Hepatocyte (in vitro differentiated cells): ENCODE results near the gene SGF29. TPM values are rescaled to one million over a fixed set of nuclear protein-coding genes. Genes with fewer than 3 reads are reported as not detected.

Experiments used
- DNase-seq: peaks from one replicate; pipeline ENCODE4 v3.0.0-alpha.2; 2016; ENCODE audit warnings: low spot score
- H2AFZ ChIP-seq: fragments of 200-600 bp; sonication (generic); 2 replicates; pipeline ENCODE4 v1.6.0; 2016; ENCODE audit warnings: antibody characterized with exemption, mild to moderate bottlenecking
- H3K27ac ChIP-seq: fragments of 200-600 bp; sonication (generic); 2 replicates; pipeline ENCODE4 v1.5.1; 2016; ENCODE audit warnings: mild to moderate bottlenecking
- H3K27me3 ChIP-seq: fragments of 200-600 bp; sonication (generic); 2 replicates; pipeline ENCODE4 v1.6.1; 2016
- H3K36me3 ChIP-seq: fragments of 200-600 bp; sonication (generic); replicated peaks from 2 replicates; pipeline ENCODE4 v1.5.1; 2016; ENCODE audit warnings: low read depth; ENCODE audit not compliant: insufficient read depth
- H3K4me1 ChIP-seq: fragments of 200-600 bp; sonication (generic); 2 replicates; pipeline ENCODE4 v1.5.1; 2016; ENCODE audit warnings: mild to moderate bottlenecking, moderate library complexity; ENCODE audit not compliant: insufficient read depth
- H3K4me2 ChIP-seq: fragments of 200-600 bp; sonication (generic); 2 replicates; pipeline ENCODE4 v1.6.0; 2016
- H3K4me3 ChIP-seq: fragments of 200-600 bp; sonication (generic); 2 replicates; pipeline ENCODE4 v1.5.1; 2016; ENCODE audit warnings: mild to moderate bottlenecking
- H3K79me2 ChIP-seq: fragments of 200-600 bp; sonication (generic); 2 replicates; pipeline ENCODE4 v1.6.0; 2017; ENCODE audit warnings: mild to moderate bottlenecking
- H3K9me2 ChIP-seq: fragments of 200-600 bp; sonication (generic); replicated peaks from 2 replicates; pipeline ENCODE4 v1.6.0; 2017; ENCODE audit warnings: mild to moderate bottlenecking; ENCODE audit not compliant: insufficient read depth
- H3K9me3 ChIP-seq: fragments of 200-600 bp; sonication (generic); 2 replicates; pipeline ENCODE4 v1.5.1; 2016; ENCODE audit warnings: low read depth, mild to moderate bottlenecking
- H4K20me1 ChIP-seq: fragments of 200-600 bp; sonication (generic); 2 replicates; pipeline ENCODE4 v1.6.0; 2016; ENCODE audit warnings: mild to moderate bottlenecking; ENCODE audit not compliant: insufficient read depth, poor library complexity, severe bottlenecking
- CTCF ChIP-seq: fragments of 200-600 bp; sonication (generic); IDR thresholded peaks from 2 replicates; pipeline ENCODE4 v1.5.1; 2016; ENCODE audit warnings: antibody characterized with exemption, mild to moderate bottlenecking; ENCODE audit not compliant: poor library complexity
- EZH2 ChIP-seq: fragments of 200-600 bp; sonication (generic); IDR thresholded peaks from 2 replicates; pipeline ENCODE4 v1.6.1; 2016; ENCODE audit warnings: antibody characterized with exemption, mild to moderate bottlenecking, borderline replicate concordance
- EZH2phosphoT487 ChIP-seq: fragments of 200-600 bp; sonication (generic); IDR thresholded peaks from one replicate; pipeline ENCODE4 v1.6.1; 2018; ENCODE audit warnings: antibody characterized with exemption, mild to moderate bottlenecking, low read depth, moderate library complexity; ENCODE audit not compliant: unreplicated experiment, severe bottlenecking
- WGBS: methylation state at CpG from one replicate; pipeline ENCODE4 v1.1.6; 2016; ENCODE audit warnings: low lambda C conversion rate; ENCODE audit errors: missing lambda C conversion rate; 5-methylcytosine and 5-hydroxymethylcytosine counted together
- polyA plus RNA-seq: library from polyadenylated mRNA; unstranded; fragments of >200 nt; fragmentation: Nextera tagmentation; extraction: Ambion mirVana; gene quantifications from 2 replicates; pipeline ENCODE4 v1.2.1, GENCODE V29; 2016
- total RNA-seq: library from RNA; depleted of rRNA; stranded (reverse); fragments of >200 nt; gene quantifications from 2 replicates; pipeline ENCODE4 v1.2.3, GENCODE V29; 2014

The SGF29 gene
- total and polyA plus RNA-seq, 2 experiments from 2014 or later, result 12.7 to 14.1 TPM

- Histone ChIP-seq H3K9me3 (no peaks in the 10 kb centered on the region), H4K20me1 (no peaks in the 10 kb centered on the region), H3K4me1 (no peaks in the 10 kb centered on the region), H3K27me3 (no peaks in the 10 kb centered on the region), H2AFZ (no peak overlapping the region), H3K36me3 (no peaks in the 10 kb centered on the region), H3K4me2 (no peak overlapping the region), H3K4me3 (no peak overlapping the region), H3K27ac (no peak overlapping the region), H3K79me2 (no peaks in the 10 kb centered on the region), H3K9me2 (no peaks in the 10 kb centered on the region)
- no peak for DNase-seq
- 80% methylated on average over 3 of the region's 3 CpGs for WGBS
- TF ChIP-seq EZH2phosphoT487 (no peak), EZH2 (no peak), CTCF (no peak)
These were observed 42.7 kb upstream of the SGF29 start for GRCh38 chr16:28511031-28511430.

- H3K27ac ChIP-seq, result no peak overlapping the region
- H2AFZ ChIP-seq, result no peak overlapping the region
- H3K4me3 ChIP-seq, result no peak overlapping the region
- no peaks in the 10 kb centered on the region for H3K79me2 ChIP-seq
- no peaks in the 10 kb centered on the region for H3K9me2 ChIP-seq
- DNase-seq, result no peak
- H4K20me1 ChIP-seq, result no peaks in the 10 kb centered on the region
- H3K9me3 ChIP-seq, result no peaks in the 10 kb centered on the region
- H3K4me2 ChIP-seq, result no peak overlapping the region
- no peak for TF ChIP-seq EZH2phosphoT487
- TF ChIP-seq CTCF, result no peak
- TF ChIP-seq EZH2, result no peak
- H3K4me1 ChIP-seq, result no peaks in the 10 kb centered on the region
- H3K27me3 ChIP-seq, result no peaks in the 10 kb centered on the region
- H3K36me3 ChIP-seq, result no peaks in the 10 kb centered on the region
- 90% methylated on average over 21 of the region's 21 CpGs for WGBS
These were observed 41.6 kb upstream of the SGF29 start for GRCh38 chr16:28511801-28512789.

GRCh38 chr16:28513484-28514181 is 40.1 kb upstream of the SGF29 start:
- WGBS, result 92% methylated on average over 12 of the region's 12 CpGs
- H2AFZ ChIP-seq, result no peak overlapping the region
- no peak for DNase-seq

More at GRCh38 chr16:28513484-28514181, 40.1 kb upstream of the SGF29 start:
- Histone ChIP-seq H3K4me3 (no peak overlapping the region), H3K9me3 (no peaks in the 10 kb centered on the region), H3K4me1 (no peaks in the 10 kb centered on the region), H4K20me1 (no peaks in the 10 kb centered on the region), H3K27ac (no peak overlapping the region), H3K4me2 (no peak overlapping the region), H3K36me3 (no peaks in the 10 kb centered on the region), H3K27me3 (no peaks in the 10 kb centered on the region), H3K79me2 (no peaks in the 10 kb centered on the region), H3K9me2 (no peaks in the 10 kb centered on the region)
- no peak for TF ChIP-seq EZH2phosphoT487
- TF ChIP-seq CTCF, result no peak
- TF ChIP-seq EZH2, result no peak
